HEK293 (cell line): ENCODE results near the gene SH2D2A.

Source experiments
- CTCF ChIA-PET: fragments of 350-600 bp; formaldehyde crosslinking; extraction: SDS; loops from one replicate; lab custom pipeline; 2021; ENCODE audit warnings: antibody characterized with exemption; lab: Yijun Ruan, JAX
- POLR2A ChIA-PET: fragments of 300-600 bp; formaldehyde crosslinking; extraction: SDS; loops from one replicate; lab custom pipeline; 2020; ENCODE audit warnings: antibody characterized with exemption, inconsistent platforms; lab: Yijun Ruan, JAX
- H3K27ac ChIP-seq: fragments of 200-500 bp; sonication (Bioruptor generic); 2 replicates; pipeline ENCODE4 v1.5.1; 2014; ENCODE audit warnings: low read depth, low read length, control low read depth, inconsistent platforms; ENCODE audit errors: extremely low read depth
- H3K36me3 ChIP-seq, 2 experiments: fragments of 200-500 bp in 1 of 2; sonication (Bioruptor generic) in 1 of 2; 1 replicate in 1 of 2; 2 replicates in 1 of 2; pipeline ENCODE4 v1.5.1; 2014 to 2017; ENCODE audit warnings: inconsistent platforms in 2 of 2, low read length in 2 of 2; ENCODE audit not compliant: control insufficient read depth in 2 of 2, insufficient read depth in 1 of 2
- H3K4me1 ChIP-seq: fragments of 200-500 bp; sonication (Bioruptor generic); 2 replicates; pipeline ENCODE4 v1.5.1; 2014; ENCODE audit warnings: mild to moderate bottlenecking, low read length, inconsistent platforms; ENCODE audit not compliant: control insufficient read depth, insufficient read depth
- H3K4me3 ChIP-seq: 2 replicates; pipeline ENCODE4 v1.5.1; 2011; ENCODE audit warnings: low read depth, mild to moderate bottlenecking, control low read depth, low read length, moderate library complexity
- H3K9me3 ChIP-seq: fragments of 200-500 bp; sonication (Bioruptor generic); 2 replicates; pipeline ENCODE4 v1.5.1; 2014; ENCODE audit warnings: low read depth, low read length, inconsistent platforms; ENCODE audit not compliant: control insufficient read depth, insufficient read depth
- PRDM1 ChIP-seq: fragments of 450-650 bp; formaldehyde crosslinking; IDR thresholded peaks from 2 replicates; pipeline ENCODE4; 2016; ENCODE audit warnings: missing biosample characterization, missing genetic modification characterization
- PRDM10 ChIP-seq: fragments of 450-650 bp; formaldehyde crosslinking; IDR thresholded peaks from 2 replicates; pipeline ENCODE4 v1.5.1; 2016; ENCODE audit warnings: missing biosample characterization, missing genetic modification characterization
- SCRT2 ChIP-seq: fragments of 450-650 bp; formaldehyde crosslinking; IDR thresholded peaks from 2 replicates; pipeline ENCODE4 v1.5.1; 2016; ENCODE audit warnings: missing biosample characterization, missing genetic modification characterization
- SP7 ChIP-seq: fragments of 450-650 bp; formaldehyde crosslinking; IDR thresholded peaks from 2 replicates; pipeline ENCODE4 v1.5.1; 2016; ENCODE audit warnings: missing biosample characterization, missing genetic modification characterization
- WT1 ChIP-seq: fragments of 450-650 bp; formaldehyde crosslinking; IDR thresholded peaks from 2 replicates; pipeline ENCODE4 v1.5.1; 2016; ENCODE audit warnings: missing biosample characterization, missing genetic modification characterization
- YY1 ChIP-seq: fragments of 450-650 bp; formaldehyde crosslinking; IDR thresholded peaks from 2 replicates; pipeline ENCODE4 v1.5.1; 2018; ENCODE audit warnings: missing biosample characterization, missing genetic modification characterization
- ZBTB21 ChIP-seq: fragments of 450-650 bp; formaldehyde crosslinking; IDR thresholded peaks from 2 replicates; pipeline ENCODE4 v1.5.1; 2017; ENCODE audit warnings: missing biosample characterization, missing genetic modification characterization
- ZBTB48 ChIP-seq: fragments of 450-650 bp; formaldehyde crosslinking; IDR thresholded peaks from 2 replicates; pipeline ENCODE4 v1.5.1; 2016; ENCODE audit warnings: missing biosample characterization, missing genetic modification characterization
- ZBTB7A ChIP-seq: fragments of 450-650 bp; formaldehyde crosslinking; IDR thresholded peaks from 2 replicates; pipeline ENCODE4 v1.5.1; 2016; ENCODE audit warnings: low read depth, missing biosample characterization, missing genetic modification characterization
- ZNF184 ChIP-seq: fragments of 450-650 bp; IDR thresholded peaks from 2 replicates; pipeline ENCODE4 v1.5.1; 2018; ENCODE audit warnings: missing biosample characterization, mild to moderate bottlenecking, missing genetic modification characterization
- ZNF26 ChIP-seq: fragments of 450-650 bp; formaldehyde crosslinking; IDR thresholded peaks from 2 replicates; pipeline ENCODE4 v1.5.1; 2016; ENCODE audit warnings: missing biosample characterization, missing genetic modification characterization
- ZNF292 ChIP-seq: fragments of 450-650 bp; formaldehyde crosslinking; IDR thresholded peaks from 2 replicates; pipeline ENCODE4 v1.5.1; 2016; ENCODE audit warnings: low read depth, missing biosample characterization, missing genetic modification characterization, borderline replicate concordance
- ZNF626 ChIP-seq: fragments of 450-650 bp; sonication (Bioruptor Pico); formaldehyde crosslinking; IDR thresholded peaks from 2 replicates; pipeline ENCODE4 v1.5.1; 2018; ENCODE audit warnings: missing biosample characterization, missing genetic modification characterization, inconsistent platforms
- ZNF692 ChIP-seq: fragments of 450-650 bp; formaldehyde crosslinking; IDR thresholded peaks from 2 replicates; pipeline ENCODE4 v1.5.1; 2016; ENCODE audit warnings: missing biosample characterization, missing genetic modification characterization
- ZSCAN18 ChIP-seq: fragments of 450-650 bp; formaldehyde crosslinking; IDR thresholded peaks from 2 replicates; pipeline ENCODE4 v1.5.1; 2016; ENCODE audit warnings: missing biosample characterization, missing genetic modification characterization

SH2D2A gene

GRCh38 chr1:156776942-156777341 lies 39.7 kb downstream of the SH2D2A start:
- no peak overlapping the region for H3K27ac ChIP-seq
- H3K9me3 ChIP-seq, result no peaks in the 10 kb centered on the region
- H3K4me1 ChIP-seq, result peaks cover 12% of the 10 kb centered on the region
- H3K4me3 ChIP-seq, result no peak overlapping the region
- ChIA-PET POLR2A (interaction anchor here (0.6 to 0.8 kb wide), 2 partner anchors 31 to 49 kb away, joined by 3 to 6 read pairs; partner anchors contain the start of genes ISG20L2 and METTL25B), CTCF (interaction anchor here (0.8 to 1.9 kb wide), 5 partner anchors 16 to 115 kb away, joined by 3 to 8 read pairs (median 3); partner anchors contain the start of gene NTRK1)
- no peak for TF ChIP-seq YY1 (tag by site-specific recombination)
- TF ChIP-seq SCRT2 (tag by site-specific recombination), result 0 out of 2 replicates have a peak, but pooled peaks have one; percentile 0
- TF ChIP-seq ZNF626 (tag by site-specific recombination), result no peak
- no peak for TF ChIP-seq ZNF184
- TF ChIP-seq ZSCAN18, result no peak
- TF ChIP-seq ZBTB48, result peak; percentile 33; the same call in 1 of the 2 replicates
- TF ChIP-seq PRDM1 (tag by site-specific recombination), result no peak
- TF ChIP-seq ZNF292 (tag by site-specific recombination), result no peak
- no peak for TF ChIP-seq ZNF692
- no peak for TF ChIP-seq ZBTB21 (tag by site-specific recombination)
- peak; percentile 54 for TF ChIP-seq PRDM10
- no peak for TF ChIP-seq ZBTB7A (tag by site-specific recombination)
- H3K36me3 ChIP-seq, result peaks cover 5 to 38% of the 10 kb centered on the region in 2 experiments

- Histone ChIP-seq H3K27ac (no peak overlapping the region), H3K4me1 (peaks cover 16% of the 10 kb centered on the region), H3K4me3 (no peak overlapping the region), H3K36me3 (peaks cover 4 to 37% of the 10 kb centered on the region in 2 experiments; a peak in 2 of 3 replicates), H3K9me3 (no peaks in the 10 kb centered on the region)
- ChIA-PET POLR2A (no interaction called here), CTCF (interaction anchor here (0.7 to 1.9 kb wide), 4 partner anchors 33 to 186 kb away, joined by 3 to 8 read pairs (median 4); no protein-coding TSS in a partner anchor)
- TF ChIP-seq PRDM10, result peak; percentile 92
- 0 out of 2 replicates have a peak, but pooled peaks have one; percentile 26 for TF ChIP-seq SP7 (tag by site-specific recombination)
- peak; percentile 54 for TF ChIP-seq WT1
- no peak for TF ChIP-seq ZNF26
Observed at GRCh38 chr1:156775799-156776198, 40.8 kb downstream of the SH2D2A start.
